GM12874 (cell line): Measurements from ENCODE around the gene CHRD.

ENCODE experiments used
- TF ChIP-seq, protein P1 (sequence below): IDR thresholded peaks from 2 replicates; pipeline ENCODE4 v1.5.1; 2011; ENCODE audit warnings: low read depth, mild to moderate bottlenecking, control low read depth, low read length, moderate library complexity; ENCODE audit not compliant: insufficient read depth

The CHRD gene

DNA sequence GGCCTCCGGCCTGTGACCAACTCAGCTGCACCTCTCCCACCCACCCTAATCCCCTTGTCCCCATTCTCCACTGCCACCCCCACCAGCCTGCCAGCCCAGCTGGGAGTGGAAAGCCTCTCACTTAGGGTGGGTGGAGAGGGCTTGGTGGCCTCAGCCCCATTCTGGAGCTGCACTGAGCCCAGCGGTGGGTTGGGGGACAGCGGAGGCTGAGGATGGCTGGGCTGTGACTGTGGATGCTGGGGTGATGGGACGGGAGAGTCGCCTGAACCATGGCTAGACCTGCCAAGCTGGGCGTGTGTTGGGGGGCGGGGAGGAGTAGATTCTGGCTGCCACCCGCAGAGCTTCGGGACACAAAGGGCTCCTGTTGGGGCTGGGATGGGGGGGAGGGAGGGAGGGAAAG, 20.2 kb upstream of the CHRD start:
- TF ChIP-seq, protein P1, sequence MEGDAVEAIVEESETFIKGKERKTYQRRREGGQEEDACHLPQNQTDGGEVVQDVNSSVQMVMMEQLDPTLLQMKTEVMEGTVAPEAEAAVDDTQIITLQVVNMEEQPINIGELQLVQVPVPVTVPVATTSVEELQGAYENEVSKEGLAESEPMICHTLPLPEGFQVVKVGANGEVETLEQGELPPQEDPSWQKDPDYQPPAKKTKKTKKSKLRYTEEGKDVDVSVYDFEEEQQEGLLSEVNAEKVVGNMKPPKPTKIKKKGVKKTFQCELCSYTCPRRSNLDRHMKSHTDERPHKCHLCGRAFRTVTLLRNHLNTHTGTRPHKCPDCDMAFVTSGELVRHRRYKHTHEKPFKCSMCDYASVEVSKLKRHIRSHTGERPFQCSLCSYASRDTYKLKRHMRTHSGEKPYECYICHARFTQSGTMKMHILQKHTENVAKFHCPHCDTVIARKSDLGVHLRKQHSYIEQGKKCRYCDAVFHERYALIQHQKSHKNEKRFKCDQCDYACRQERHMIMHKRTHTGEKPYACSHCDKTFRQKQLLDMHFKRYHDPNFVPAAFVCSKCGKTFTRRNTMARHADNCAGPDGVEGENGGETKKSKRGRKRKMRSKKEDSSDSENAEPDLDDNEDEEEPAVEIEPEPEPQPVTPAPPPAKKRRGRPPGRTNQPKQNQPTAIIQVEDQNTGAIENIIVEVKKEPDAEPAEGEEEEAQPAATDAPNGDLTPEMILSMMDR, result no peak

DNA sequence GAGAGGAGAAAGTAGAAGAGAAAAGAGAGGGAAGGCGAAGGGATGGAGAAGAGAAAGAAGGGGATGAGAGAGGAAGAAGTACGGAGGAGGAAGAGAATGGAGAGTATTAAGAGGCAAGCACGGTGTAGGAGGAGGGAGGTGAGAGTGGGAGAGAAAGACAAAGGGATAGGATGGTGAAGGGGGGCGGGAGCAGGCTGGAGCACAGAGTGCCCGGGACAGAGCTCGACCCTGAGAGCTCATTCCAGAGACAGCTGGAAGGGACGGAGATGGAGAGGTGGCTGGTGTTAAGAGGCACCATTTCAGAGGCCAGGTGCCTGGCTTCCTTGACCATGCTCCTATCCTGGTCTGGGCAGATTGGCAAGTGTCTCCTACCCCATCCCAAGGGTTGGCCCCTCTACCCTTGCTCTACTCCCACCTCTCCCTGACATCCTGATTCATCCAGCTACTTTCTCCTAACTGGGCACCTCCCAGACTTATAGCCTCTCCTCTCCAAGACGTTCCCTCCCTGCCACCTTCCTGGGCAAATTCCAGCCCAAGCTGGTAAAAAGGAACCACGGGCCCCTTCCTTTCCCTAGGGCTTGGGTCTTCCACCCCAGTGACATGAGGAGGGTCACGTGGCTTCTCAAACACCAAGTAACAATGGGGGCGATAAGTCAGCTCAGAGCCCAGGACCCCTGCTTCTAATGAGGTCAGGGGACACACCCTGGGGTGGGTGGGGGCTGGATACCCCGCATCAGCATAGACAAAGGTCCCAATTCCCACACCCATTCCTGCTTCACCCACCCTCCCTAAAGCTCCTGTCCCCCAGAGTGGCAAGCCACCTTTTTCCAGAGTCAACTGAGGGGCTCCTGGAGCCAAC, 19.6 kb upstream of the CHRD start:
- TF ChIP-seq, protein P1, result no peak

DNA sequence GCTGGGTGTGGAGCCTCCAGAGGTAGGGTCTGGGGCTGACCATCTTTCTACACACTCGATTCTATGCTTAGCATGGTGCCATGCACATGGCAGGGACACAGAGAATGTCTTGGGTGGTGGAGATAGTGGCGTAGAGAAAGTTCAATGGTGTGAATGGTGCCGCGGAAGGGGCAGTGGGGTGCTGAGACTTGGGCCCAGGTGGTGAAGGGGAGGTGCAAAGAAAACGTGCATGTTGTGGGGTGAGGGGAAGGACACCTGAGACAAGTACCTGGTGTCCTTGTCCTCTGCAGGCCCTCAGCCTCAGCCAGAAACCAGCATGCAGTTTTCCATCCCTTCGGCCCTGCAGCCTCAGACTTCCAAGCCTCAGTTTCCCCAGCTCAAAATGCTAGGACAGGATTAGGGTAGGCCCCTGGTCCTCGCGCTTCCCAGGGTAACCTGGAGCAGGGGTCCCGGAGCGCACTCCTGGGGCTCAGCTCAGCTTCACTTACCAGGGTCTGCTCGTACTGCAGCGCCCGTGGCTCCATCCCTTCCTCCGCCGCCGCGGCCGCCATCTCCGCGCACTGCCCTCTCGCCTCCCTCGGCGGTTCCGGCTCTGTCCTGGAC, 18.8 kb upstream of the CHRD start:
- TF ChIP-seq, protein P1, result no peak

DNA sequence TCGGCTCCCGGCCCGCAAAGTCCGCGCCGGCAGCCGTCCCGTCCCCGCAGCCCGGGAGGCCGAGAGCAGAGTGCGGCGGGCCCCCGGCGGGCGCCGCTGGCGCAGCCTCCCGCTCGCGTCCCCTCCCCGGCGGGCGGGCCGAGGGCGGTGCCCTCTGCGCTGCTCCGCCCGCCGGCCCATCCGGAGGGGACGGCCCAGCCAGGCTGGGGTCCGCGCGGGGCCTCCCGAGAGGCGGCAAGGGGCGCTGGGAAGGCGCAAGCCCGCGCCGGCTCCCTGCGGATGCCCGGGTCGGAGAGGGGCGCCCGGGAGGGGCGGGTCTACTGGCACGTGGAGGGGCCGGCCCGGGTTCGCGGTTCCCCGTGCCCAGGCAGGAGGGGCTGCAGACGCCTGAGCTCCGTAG, 18.3 kb upstream of the CHRD start, which contains the start of the genes CLCN2 and POLR2H:
CLCN2 (minus strand) TSS at position 74 of the 400 bp plus-strand sequence. CDS start 126 bp downstream, outside the sequence.
POLR2H (plus strand) TSS at position 179 of the 400 bp plus-strand sequence. CDS start 1,783 bp downstream, outside the sequence.
- TF ChIP-seq, protein P1, result no peak

DNA sequence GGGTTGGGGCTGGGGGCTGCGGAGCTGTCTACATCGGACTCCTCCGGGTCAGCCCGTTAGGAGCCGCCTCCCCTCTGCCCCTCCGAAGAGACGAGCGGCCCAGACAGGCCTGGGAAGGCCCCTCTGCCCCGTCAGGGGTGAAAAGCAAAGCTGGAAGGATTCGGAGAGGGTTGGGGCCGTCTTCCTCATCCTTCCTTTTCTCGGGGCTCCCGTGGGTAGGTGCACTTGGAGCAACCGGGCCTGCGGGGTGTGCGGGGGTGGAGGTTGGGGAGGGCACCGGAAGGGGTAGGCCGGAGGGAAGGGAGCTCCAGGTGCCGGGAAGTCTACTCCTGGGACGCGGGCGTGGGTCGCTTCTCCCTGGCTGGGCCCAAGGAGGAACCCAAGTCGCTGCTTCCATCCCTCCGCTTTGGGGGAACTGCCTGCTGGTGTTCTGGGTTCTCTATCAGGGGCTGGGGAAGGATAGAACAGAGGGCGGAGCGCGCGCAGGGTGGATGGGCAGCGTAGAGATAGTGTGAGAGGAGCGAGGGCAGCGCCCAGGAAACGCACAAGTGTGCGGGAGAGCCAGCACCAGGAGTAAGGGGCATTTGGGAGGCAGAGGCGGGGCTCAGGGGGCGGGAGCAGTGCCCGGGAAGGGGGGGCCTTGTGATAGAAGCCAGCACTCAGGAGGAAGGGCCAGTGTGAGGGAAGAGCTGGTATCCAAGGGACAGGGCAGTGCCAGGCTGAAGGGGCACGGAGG, 17.8 kb upstream of the CHRD start:
- TF ChIP-seq, protein P1, result no peak

DNA sequence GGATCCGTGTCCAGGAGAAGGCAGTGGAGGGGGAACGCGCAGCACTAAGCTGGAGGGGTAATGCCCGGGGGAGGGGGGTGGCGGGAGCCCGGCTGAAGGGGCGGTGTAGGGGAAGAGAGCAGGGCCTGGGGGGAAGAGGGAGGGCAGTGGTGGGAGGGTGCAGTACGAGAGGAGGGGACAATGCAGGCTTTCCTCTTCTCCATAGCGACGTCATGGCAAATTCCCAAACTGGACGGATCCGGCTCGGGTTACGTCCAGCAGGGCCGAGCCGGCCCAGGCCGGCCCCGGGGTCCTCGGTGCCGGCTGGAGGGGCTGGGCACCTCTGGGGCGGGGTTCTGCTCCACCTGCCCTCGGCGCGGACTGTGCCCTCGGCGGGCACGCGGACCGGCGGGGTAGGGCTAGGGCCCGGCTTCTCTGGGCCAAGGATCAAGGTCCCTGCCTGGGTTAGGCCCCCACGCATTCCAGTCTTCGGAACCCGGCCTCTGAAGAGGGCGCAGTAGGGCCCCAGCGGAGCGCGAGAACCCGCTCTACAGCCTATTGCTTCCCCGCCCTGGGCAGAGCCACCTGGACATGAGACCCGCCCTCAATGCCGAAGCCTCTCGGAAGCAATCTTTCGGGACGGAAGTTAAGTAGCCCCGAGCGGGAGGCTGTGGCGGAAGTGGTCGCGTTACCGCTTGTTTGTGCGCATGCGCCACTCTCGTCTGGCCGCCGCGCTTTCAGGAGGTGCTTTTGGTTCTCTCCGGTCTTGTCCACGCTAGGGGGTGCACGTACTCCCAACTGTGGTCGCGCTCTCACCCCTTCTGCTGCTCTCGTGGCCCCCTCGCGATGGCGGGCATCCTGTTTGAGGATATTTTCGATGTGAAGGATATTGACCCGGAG, 16.9 kb upstream of the CHRD start:
- TF ChIP-seq, protein P1, result peak; percentile 68
